Fibroblast of skin of back (primary cell): ENCODE data around the gene ZFAND6.

Experiments used
- DNase-seq: peaks from one replicate; pipeline ENCODE4 v3.0.0-alpha.2; 2013

Gene ZFAND6

DNA sequence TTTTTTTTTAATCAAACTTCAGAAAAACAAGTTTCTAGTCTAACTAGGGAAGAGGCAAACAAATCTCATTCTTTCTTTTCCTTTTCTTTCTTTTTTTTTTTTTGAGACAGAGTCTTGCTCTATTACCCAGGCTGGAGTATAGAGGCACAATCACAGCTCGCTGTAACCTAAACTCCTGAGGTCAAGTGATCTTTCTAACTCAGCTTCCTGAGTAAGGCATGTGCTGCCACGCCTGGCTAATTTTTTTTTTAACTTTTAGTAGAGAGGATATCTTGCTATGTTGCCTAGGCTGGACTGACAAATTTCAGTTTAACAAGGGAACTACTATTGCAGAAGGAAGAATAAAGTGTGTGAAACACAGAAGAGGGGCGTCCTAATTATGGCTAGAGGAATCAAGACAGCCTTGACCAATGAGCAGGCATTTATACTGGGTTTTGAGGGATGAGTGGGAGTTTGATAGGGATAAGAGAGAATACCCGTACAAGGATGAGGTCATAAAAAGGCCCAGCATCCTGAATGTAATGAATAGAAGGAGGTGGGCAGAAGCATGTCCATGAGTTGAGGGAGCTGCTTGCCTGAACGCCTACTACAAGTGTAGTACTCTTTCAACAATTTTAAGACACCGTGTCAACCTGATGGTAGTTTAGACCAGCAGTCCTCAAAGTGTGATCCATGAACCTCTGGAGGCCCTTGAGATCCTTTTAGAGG is 6.7 kb upstream of the ZFAND6 start:
- no peak for DNase-seq

DNA sequence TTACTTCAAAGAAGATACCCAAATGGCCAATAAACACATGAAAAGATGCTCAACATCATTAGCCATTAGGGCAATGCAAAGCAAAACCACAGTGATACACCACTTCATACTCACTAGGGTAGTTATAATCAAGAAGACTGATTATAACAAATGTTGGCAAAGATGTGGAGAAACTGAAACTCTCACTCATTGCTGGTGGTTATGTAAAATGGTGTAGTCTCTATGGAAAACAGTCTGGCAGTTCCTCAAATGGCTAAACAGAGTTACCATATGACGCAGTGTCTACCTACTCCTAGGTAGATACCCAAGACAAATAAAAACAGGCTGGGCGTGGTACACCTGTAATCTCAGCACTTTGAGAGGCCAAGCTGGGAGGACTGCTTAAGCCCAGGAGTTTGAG is 3.5 kb upstream of the ZFAND6 start:
- no peak for DNase-seq

DNA sequence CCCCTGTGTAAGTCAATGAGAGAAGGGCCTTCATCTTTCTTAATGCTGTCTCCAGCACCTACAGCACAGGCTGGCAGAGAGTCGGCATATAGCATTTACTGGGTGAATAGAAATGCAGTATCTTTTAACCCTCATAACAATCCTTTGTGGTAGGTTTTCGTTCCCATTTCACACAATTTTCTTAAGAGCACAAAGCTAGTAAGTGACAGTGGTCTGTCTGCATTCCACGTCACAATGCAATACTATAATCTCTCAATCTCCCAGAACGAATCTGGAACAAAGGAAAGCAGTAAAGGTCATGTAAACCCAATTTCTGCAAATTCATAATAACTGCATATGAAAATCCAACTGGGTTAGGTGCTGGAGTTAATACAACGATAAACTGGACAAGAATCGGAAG is 1.4 kb upstream of the ZFAND6 start:
- DNase-seq = no peak

DNA sequence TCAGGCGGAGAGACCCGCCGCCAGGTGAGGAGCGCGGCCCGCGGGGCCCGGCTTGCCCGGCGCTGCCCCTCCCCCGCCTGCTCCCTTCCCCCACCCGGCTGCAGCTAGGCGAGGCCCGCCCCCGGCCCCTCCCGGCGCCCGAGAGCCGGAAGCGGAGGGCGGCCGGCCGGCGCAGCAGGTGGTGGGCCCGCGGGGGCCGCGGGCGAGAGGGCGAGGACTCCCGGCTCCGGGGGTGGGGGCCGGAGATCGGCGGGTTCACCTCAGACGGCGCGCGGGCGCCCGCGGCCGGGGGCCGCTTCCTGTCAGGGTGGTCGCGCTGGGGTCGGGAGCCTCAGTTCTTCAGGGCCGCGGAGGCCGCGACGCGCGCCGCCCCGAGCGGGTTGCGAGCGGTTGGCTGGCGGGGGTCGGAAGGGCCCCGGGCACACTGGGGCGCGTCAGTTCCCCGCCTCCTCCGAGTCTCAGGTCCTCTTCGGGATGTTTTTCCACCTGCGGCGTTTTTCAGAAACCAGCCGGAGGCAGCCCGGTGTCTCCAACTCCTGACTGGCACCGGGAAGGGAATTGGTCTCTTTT is 395 bp downstream of the ZFAND6 start:
- peak; percentile 27 for DNase-seq

DNA sequence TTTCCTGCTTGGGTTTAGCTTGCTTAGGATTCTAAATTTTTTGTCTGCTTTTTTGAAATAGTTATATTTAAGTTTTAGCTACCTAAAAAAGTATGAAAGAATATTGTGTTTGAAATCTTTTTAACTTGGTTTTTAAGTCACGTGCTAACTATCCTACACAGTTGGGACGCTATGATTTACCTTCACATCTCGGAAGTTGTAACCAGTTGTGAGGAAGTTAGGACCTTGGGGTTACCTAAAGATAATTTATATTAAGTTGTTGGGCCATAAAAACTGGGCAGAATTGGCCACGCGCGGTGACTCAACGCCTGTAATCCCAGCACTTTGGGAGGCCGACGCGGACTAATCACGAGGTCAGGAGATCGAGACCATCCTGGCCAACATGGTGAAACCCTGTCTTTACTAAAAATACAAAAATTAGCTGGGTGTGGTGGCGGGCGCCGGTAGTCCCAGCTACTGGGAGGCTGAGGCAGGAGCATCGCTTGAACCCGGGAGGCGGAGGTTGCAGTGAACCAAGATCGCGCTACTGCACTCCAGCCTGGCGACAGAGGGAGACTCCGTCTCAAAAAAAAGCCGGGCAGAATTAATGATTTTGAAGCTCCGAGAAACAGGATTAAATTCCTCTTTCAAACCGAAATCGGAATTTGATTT is 1.0 kb downstream of the ZFAND6 start:
- peak; percentile 40 for DNase-seq

DNA sequence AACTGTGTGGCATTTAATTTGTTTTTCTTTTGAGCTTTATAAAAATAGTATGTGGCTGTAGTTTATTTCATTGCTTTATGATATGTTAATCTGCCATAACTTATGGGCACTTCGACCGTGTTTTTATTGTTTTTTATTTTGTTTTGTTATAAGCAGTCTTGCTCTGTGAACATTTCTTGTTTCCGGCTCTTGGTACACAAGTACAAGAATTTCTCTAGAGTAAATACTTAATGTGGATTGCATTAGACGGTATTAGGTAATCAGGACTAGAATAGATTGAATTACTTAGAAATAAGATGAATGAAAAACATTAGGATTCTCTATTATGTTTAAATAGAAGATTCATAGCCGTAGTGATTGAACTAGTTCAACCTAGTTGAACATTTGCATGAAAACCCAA is 2.1 kb downstream of the ZFAND6 start:
- DNase-seq = no peak

DNA sequence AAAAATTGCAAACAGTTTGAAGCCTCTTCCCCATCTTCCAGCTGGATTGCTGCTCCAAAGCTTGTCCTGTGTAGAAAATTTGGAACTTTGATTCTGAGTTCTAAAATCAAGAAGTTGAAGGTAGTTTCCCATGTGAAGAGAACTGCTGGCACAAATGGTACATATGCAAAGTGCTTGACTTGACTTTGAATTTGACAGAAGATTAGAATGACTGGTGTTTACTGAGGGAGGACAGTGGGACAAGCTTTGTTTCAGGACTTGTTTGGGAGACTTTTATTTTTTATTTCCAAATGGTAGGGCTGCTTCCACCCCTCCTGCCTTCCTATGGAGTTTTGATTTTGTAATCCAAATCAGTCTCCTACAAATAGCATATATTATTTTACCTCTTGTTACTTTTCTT is 7.4 kb downstream of the ZFAND6 start:
- no peak for DNase-seq

DNA sequence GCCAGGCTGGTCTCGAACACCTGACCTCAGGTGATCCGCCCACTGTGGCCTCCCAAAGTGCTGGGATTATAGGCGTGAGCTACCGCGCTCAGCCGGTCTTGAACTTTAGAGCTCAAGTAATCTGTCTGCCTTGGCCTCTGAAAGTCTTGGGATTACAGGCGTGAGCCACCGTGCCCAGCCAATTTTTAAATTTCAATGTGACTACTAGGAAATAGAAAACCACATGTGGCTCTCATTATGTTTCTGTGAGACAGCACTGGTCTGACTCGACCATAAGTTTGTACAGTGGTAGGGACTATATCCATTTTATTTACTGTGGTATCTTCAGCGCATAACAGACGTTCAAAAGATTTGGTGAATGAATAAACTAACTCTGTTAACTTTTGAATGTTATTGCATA is 9.1 kb downstream of the ZFAND6 start:
- peak; percentile 68 for DNase-seq

DNA sequence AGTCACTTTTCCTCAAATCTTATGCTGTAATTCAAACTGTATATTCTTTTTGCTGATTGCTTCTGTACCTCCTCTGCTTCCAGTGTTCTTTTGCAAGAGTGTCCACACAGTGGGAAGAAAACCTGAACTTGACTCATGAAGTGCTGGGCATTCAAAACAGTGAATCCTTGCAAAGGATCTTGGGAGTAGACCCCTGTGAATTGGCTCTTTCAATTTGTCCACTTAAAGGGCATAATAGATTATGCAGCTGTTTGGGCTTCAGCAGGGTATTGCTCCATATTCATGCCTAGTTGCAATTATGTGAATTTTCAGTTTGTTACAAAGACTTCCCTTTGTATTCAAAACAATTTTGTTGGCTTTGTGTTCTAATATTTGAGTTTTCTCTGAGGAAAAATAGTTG is 11.4 kb downstream of the ZFAND6 start:
- peak; percentile 25 for DNase-seq

DNA sequence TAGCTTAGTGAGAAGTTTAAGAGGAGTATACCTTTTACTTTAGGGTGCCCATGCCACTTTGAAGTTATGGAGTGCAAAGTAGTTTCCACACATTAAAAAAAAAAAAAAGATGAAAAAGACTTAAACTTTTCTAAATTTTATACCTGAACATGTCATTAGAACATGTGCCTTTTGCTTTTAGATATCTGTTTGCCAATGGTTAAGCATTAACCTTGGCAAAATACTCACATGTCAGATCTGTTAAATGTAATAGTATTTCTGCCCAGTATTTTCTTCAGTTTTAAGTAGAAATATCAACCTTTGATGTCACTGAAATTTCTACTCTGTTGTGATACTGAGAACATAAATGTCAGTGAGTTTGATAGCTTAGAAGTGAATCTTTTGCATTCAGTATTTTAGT is 12.2 kb downstream of the ZFAND6 start:
- no peak for DNase-seq

DNA sequence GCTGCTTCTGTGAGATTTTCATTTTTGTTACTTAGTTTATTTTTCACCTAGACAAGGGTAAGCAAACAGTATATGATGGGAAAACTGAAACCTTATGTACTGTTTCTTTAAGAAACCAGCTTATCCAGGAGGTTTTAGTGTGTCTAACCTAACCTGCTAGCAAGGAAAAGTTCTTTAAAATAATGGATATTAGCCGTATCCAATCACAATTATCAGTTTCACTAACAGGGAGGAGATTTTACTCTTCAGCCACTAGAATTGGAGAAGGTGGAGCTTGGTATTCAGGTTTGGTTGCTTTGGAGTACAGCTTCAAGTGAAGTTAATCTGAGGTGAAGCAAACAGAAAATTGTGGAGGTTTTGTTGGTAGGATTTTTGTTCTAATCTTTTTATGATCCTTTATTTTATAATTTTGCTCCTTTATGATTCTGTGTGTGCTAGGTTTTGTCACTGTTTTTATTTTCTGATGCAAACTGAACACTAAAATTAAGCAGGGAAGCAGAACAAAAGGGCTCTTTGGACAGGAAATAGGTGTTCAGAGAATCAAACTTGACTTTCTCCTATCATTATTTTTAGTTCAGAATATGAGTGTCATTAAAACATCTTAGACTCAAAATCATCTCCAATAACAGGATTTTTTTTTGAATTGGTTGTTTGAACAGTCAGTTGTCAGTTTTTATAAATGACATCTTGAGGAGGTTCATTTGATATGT is 13.0 kb downstream of the ZFAND6 start:
- DNase-seq = peak; percentile 95

DNA sequence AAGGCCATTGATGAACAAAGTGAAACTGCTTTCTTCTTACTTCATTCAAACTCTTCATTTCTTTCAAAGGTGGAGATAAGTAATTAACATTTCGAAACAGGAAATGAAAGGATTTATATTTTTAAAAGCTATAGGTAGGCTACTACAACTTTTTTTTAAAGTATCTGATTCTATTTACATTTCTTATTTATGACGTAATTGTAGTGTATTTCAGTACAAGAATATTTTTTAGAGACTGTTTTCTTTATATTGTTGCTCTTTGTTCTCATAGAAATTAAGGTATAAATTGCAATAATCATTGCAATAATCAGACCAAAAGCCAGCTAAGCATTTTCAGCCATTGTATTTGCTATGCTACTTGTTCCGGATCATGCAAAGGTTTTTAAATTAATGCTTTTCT is 13.7 kb downstream of the ZFAND6 start:
- DNase-seq = no peak

DNA sequence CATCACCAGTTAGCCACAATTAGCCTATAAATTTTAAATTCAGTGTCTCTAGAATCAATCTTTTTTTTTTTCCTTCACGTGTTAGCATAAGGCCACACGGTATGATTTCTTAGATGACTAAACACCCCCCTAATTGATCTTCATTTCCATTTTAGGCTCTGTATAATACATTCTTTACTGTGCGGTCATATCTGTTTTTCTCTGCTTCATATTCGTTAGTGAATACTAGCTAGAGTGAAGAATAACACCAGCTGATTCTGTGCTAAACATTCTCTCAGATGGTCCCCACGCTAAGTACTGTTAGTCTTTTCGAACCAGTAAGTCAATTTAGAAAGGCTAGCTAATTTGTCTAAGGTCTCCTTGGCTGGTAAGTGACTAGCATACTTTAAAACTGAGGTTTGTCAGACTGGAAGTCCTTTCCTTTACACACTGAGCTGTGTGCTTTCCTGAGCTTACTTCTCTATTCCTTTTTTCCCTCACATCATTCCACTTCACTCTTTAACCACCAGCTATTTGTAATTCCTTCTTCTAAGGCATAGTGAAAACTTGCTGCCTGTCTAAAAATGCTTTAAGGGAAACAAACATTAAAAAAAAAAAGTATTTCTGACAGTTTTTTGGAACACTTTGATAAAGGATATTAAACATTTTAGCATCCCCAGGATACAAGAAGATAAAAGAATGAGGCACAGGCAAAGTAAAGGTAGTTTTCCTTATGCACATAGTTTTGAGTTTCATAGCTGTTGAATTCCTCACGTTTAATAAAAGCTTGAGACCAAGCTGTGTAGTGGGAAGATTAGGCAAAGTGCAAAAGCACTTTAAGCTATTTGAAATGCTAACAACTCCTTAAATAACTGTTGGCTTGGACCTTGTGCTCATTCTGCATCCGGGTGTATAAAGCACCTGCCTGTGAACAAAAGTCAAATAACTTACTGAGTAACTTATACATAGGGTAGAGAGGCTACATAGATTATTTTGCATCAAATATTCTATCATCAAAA is 17.1 kb downstream of the ZFAND6 start:
- DNase-seq = peak; percentile 73

DNA sequence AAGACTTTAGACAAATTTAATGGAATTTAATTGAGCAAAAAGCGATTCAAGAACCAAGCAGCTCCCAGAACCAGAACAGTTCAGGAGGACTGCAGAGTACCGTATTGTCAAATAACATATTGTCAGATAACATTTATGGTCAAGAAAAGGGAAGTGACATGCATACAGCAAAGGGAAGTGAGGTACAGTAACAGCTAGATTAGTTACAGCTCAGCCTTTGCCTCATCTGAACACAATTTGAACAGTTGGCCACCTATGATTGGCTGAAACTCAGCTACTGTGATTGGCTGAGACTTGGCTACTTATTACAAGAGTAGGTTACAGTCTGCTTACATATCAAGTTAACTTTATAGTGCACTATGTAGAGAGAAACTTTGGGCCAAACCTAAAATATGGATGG is 21.9 kb downstream of the ZFAND6 start:
- no peak for DNase-seq

DNA sequence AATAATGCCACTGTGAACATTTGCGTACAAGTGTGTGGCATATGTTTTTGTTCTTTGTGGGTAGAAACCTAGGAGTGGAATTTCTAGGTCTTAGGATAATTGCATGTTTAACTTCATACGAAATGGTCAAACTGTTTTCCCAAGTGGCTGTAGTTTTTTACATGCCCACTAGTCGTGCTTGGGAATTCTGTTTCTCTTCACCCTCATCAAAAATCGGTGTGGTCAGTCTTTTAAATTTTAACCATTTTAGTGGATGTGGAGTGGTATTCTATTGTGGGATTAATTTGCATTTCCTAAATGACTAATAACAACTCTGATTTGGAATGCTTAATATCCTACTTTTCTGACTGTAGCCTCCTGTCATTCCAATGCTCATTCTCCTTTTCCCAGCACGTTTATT is 27.6 kb downstream of the ZFAND6 start:
- DNase-seq = peak; percentile 15

DNA sequence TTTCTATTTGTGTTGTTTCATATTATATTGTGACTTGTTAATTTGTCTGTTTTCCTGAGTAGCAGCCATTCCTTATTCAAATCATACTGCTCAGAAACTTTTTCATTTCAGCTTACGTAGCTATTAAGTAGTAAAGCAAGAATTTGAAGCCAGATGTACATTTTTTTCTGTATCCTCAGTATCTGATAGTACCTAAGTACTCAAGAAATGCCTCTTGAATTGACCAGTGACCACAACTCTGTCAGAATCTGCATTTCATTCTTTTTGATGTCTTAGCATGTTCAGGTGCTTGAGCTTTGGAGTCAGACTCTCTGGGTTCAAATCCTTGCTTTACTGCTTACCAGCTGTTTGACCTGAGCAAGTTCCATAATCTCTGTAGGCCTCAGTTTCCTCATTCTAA is 30.6 kb downstream of the ZFAND6 start:
- DNase-seq = no peak

DNA sequence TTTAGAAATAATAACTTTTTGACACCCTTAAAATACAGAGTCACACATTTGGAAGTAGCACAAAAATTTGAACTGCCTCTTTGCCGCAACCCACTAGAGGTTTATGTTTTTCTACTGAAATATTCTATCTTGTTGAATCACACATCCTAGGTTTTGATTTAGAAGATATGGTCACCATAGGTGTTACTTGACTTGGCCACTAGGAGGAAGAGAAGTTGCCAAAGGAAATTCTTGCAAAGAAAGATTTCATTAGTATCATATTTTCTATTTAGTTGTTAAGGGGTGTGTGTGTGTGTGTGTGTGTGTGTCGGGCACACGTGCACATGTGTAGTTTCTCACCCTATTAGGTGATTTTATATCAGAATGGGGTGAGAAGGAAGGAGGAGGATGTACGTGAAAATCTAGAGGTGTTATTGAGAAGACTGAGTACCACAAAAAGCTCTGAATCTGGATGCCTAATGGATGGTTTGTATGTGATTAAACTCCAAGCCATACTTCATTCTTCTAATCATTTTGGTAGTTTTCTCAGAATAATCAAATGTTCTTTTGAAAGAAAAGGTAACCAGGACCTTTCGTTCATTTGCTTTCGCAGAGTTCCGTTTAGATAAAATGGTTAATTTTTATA is 31.5 kb downstream of the ZFAND6 start:
- DNase-seq = peak; percentile 10

DNA sequence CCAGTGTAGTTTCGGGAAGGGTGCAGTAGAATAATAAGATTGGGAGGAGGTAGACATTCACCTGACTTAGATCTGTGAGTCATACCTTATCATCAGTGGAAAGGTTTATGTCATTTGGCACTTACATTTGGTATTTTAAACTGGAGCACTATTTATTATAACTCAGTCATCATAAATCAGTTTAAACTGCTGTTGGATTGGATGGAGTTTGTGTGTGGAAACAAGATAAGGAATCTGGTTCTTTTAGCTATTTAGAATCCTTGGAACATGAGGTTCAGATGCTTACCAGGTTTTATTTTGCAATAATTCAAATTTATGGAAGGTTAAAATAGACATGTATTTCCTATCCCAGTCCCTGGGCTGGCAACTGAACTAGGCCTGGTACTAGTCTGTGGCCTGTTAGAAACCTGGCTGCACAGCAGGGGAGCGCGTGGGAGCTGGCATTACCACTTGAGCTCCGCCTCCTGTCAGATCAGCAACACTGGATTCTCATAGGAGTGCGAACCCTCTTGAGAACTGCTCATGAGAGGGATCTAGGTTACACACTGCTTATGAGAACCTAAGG is 34.5 kb downstream of the ZFAND6 start:
- no peak for DNase-seq

DNA sequence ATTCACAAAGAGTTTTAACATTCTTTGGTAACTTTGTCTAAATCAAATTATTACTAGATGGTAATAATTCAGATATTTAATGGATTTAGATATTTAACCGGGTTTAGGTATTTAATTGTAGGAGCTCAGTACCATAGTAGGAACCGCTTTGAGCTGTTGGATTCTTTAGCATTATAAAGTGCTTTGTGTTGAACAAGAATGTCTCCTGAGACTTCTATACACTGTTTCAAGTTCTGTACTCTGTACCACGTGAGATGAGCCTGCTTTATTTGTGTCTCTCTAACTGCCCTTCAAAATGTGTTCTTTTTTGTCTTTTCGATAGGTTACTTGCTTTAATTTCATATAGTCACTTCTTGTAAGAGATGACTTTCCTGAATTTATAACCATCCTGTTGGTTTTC is 36.0 kb downstream of the ZFAND6 start:
- DNase-seq = no peak

DNA sequence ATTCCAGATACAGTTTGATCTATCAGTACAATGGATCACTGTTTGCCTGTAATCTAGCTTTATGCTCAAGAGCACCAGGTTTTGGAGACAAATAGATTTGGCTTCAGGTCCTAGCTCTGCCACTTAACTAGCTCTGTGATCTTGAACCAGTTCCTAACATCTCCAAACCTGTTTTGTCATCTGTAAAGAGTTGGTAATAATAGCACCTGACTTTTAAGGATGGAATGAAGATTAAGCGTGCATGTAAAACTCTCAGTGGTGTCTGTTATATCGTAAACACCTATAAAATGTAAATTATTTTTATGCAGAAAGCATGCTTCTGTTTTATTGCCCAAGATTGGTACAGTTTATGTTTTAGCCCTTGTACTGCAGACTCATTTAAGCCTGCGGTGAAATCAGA is 36.5 kb downstream of the ZFAND6 start:
- no peak for DNase-seq

DNA sequence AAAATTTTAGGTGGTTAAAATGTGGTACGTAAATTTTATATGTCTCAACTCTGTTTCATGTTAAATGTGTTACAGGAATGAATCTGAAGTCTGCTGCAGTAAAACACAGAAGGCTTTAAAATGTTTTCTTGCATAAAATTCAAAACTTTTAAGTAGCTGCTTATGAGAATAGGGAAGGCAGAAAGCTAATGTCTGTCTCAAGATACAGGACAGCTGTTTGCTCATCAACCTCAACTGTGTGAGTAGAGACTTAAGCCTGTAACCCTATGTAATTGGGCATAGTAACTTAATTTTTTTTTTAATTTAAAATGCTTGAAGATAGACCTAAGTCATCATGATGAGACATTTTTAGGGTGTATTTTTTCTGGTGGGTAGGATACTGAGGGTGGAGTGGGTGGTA is 38.9 kb downstream of the ZFAND6 start:
- no peak for DNase-seq

DNA sequence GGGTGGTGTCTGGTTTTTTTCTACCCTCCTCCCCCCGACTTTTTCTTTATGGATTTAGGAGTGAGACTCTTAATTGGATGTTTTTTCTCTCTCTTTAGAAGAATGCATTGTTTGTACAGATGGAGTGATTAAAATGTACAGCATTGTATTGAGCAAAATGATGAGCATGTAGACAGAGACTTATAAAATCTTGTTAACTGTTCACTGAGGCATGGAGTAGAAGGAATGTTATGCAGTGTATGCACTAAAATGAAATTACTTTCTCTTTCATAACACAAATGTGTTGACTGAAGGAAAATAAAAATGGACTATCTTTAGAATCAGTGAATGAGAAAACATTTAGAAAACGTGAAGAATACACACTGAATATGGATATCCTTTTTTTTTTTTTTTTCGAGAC is 39.8 kb downstream of the ZFAND6 start:
- peak; percentile 13 for DNase-seq
